Ectodermal cell (in vitro differentiated cells): ENCODE results near the gene GPSM3.
"Not testable (repeated sequence)": the region's sequence is repeated elsewhere in the genome, so short reads cannot be mapped to it uniquely, and the experiment has no call there.

Source experiments
- H3K27ac ChIP-seq: 2 replicates; pipeline ENCODE4 v1.7.0; 2013; ENCODE audit warnings: mild to moderate bottlenecking, low read depth, low read length; ENCODE audit not compliant: insufficient read depth, poor library complexity, severe bottlenecking
- H3K27me3 ChIP-seq: 2 replicates; pipeline ENCODE4 v1.7.0; 2013; ENCODE audit warnings: mild to moderate bottlenecking, low read length; ENCODE audit not compliant: insufficient read depth, control insufficient read depth, poor library complexity, severe bottlenecking
- H3K36me3 ChIP-seq: one replicate; pipeline ENCODE4 v1.7.0; 2013; ENCODE audit warnings: low read length; ENCODE audit not compliant: control insufficient read depth, insufficient read depth
- H3K4me1 ChIP-seq: one replicate; pipeline ENCODE4 v1.7.0; 2013; ENCODE audit warnings: low read length; ENCODE audit not compliant: control insufficient read depth, insufficient read depth
- H3K4me3 ChIP-seq: 2 replicates; pipeline ENCODE4 v1.7.0; 2013; ENCODE audit warnings: low read depth, low read length, control low read depth; ENCODE audit not compliant: insufficient read depth
- H3K9me3 ChIP-seq: 2 replicates; pipeline ENCODE4 v1.7.0; 2013; ENCODE audit warnings: mild to moderate bottlenecking, low read length, moderate library complexity; ENCODE audit not compliant: control insufficient read depth
- WGBS, 2 experiments: methylation state at CpG; one replicate each; pipeline ENCODE4 v1.1.7; 2013; ENCODE audit warnings: missing lambda C conversion rate in 2 of 2; 5-methylcytosine and 5-hydroxymethylcytosine counted together

GPSM3 gene

GRCh38 chr6:32194825-32195651, 2.6 kb upstream of the GPSM3 start:
- H3K36me3 ChIP-seq = no peaks in the 10 kb centered on the region
- H3K4me3 ChIP-seq = peak overlapping the region; percentile 41
- 19% methylated on average over 15 of the region's 15 CpGs for WGBS, 2 experiments
- no peaks in the 10 kb centered on the region for H3K27me3 ChIP-seq
- H3K9me3 ChIP-seq = no peaks in the 10 kb centered on the region
- H3K27ac ChIP-seq = peak overlapping the region; percentile 90
- H3K4me1 ChIP-seq = peaks cover 32% of the 10 kb centered on the region

DNA sequence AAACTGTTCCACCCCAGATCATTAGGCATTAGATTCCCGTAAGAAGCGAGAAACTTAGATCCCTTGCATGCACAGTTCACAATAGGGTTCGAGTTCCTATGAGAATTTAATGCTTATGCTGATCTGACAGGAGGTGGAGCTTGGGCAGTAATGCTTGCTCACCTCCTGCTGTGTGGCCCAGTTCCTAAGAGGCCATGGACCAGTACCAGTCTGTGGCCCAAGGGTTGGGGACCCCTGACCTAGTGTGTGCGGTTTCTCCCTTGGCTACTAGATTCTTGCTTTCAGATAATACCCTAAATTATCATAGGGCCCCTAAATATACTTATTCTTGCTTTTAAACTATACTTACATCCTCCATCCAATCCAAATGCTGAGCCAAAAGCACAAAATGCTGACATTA, 1.9 kb upstream of the GPSM3 start:
- Histone ChIP-seq H3K27me3 (no peaks in the 10 kb centered on the region), H3K4me3 (no peak overlapping the region), H3K36me3 (no peaks in the 10 kb centered on the region), H3K4me1 (peaks cover 32% of the 10 kb centered on the region), H3K9me3 (no peaks in the 10 kb centered on the region), H3K27ac (no peak overlapping the region)
- WGBS, 2 experiments = 93 to 96% methylated on average over 4 of the region's 4 CpGs

- H3K27ac ChIP-seq, H3K27me3 ChIP-seq, H3K36me3 ChIP-seq, H3K9me3 ChIP-seq, H3K4me3 ChIP-seq: not testable (repeated sequence)
- H3K4me1 ChIP-seq = peaks cover 40% of the 10 kb centered on the region
- 90% methylated on average over 10 to 12 of the region's 13 CpGs for WGBS, 2 experiments
These were observed 653 bp upstream of the GPSM3 start for GRCh38 chr6:32193096-32193495.

DNA sequence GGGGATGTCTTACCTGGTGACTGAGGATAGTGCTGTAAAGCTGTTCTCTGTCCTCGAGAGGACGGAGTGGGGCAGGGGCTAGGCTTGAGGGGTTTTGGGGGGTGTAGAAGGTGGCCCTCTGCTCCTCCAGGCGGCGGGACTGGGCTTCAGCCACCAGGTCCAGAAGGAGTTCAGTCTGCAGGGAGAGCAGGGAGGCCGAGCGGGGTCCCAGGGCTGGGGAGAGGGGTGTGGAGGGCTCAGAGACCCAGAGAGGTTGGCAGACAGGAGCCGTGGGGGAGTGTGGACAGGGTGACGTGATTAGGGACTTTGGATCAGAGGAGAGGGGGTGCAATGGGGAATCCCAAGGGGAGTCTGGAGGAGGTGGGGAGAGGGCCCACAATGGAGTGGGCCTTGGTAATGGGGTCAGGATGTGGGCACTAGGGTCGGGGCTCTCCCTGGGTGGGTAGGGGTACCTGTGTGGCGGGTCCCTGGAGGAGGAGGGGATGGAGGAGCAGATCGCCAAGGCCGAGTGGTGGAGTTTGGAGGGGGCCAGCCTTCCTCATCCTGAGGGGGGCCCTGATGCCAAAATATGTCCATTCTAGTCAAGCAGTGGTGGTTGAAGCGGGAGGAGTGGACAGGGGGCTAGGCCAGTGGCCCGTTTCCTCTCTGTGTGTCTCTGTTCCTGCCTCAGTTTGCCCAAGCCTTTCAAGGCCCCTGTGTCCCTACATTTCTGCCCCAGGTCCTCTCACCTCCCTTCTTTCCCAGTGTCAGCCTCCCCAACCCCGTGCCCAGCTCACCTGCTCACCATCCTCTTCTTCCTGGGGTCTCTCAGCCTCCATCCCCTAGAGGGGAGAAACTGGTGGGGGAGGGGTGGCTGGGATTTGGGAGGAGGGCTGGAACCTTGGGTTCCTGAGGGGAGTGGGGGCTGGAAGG, 491 bp downstream of the GPSM3 start:
- Histone ChIP-seq H3K36me3 (peaks cover 8% of the 10 kb centered on the region), H3K27ac (no peak overlapping the region), H3K4me3 (no peak overlapping the region), H3K9me3 (no peaks in the 10 kb centered on the region), H3K4me1 (peaks cover 39% of the 10 kb centered on the region), H3K27me3 (no peaks in the 10 kb centered on the region)
- 89 to 94% methylated on average over 14 to 15 of the region's 15 CpGs for WGBS, 2 experiments

- no peak overlapping the region for H3K4me3 ChIP-seq
- 87 to 91% methylated on average over 8 of the region's 8 CpGs for WGBS, 2 experiments
These were observed 1.3 kb downstream of the GPSM3 start for GRCh38 chr6:32190911-32191677.

DNA sequence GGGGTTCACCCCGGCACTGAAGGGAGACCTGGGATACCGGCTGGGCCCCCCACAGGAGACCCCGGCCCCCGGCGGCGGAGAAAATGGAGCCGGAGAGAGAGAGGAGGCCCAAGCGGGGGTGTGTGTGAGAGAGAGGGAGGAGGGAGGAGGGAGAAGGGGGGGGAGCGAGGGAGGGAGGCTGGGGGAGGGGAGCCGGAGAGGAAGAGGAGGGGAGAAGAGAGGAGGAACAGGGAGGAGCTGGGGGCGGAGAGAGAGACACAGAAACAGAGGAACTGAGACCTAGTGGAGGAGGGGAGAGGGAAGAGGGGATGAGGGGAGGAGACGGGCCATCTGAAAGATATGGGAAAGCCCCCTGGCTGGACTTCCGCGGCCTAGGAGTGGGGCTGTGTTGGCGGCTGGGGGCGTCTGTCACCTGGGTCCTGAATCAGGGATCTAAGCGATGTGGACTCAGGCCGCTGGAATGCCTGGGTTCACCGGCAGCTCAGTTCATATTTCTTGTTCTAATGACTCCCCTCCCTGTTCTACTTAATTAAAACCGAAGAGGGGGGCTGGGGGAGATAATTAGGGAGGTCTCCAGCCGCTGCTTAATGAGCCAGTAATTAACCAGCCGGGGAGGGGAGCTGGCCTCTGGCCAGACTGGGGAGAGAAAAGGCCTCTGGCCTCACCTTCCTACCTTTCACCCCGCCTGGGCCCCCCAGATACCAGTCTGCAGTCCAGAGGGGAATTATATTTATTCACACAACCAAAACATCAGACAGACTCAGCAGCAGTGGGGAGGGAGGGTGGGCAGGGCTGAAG, 2.2 kb downstream of the GPSM3 start, which contains the start of gene PBX2:
Gene PBX2 (minus strand): TSS at position 149 of the 798 bp plus-strand sequence. CDS start 287 bp downstream, outside the sequence.
- H3K9me3 ChIP-seq = no peaks in the 10 kb centered on the region

More at GRCh38 chr6:32190911-32191677, 1.3 kb downstream of the GPSM3 start:
- H3K36me3 ChIP-seq = peaks cover 12% of the 10 kb centered on the region
- H3K9me3 ChIP-seq = no peaks in the 10 kb centered on the region
- no peak overlapping the region for H3K27ac ChIP-seq
- peaks cover 34% of the 10 kb centered on the region for H3K4me1 ChIP-seq
- no peaks in the 10 kb centered on the region for H3K27me3 ChIP-seq

DNA sequence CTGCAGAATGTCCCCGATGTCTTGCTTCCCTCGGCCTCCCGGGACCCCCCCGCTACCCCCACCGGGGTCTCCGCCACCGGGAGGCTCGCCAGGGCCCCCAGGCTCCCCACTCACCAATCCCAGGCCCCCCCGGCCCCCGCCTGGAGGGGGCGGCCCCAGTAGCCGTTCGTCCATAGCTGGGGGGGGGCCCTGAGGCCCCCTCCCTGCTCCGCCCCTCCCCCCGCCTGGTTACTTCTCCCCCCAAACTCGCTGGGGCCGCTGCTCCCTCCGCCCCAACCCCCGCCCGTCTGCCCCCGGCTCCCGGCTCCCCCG, 2.7 kb downstream of the GPSM3 start:
- H3K4me3 ChIP-seq = peak overlapping the region; percentile 58
- H3K36me3 ChIP-seq = peaks cover 12% of the 10 kb centered on the region
- H3K27ac ChIP-seq = peak overlapping the region; percentile 23
- H3K27me3 ChIP-seq = no peaks in the 10 kb centered on the region
- WGBS, 2 experiments = 7 to 14% methylated on average over 14 of the region's 23 CpGs
- peaks cover 32% of the 10 kb centered on the region for H3K4me1 ChIP-seq
- no peaks in the 10 kb centered on the region for H3K9me3 ChIP-seq

More for the DNA sequence above, 2.2 kb downstream of the GPSM3 start, which contains the start of gene PBX2:
- peak within 1 kb of the TSS; percentile 58 for H3K4me3 ChIP-seq
- H3K4me1 ChIP-seq = peaks cover 34% of the 10 kb centered on the region
- H3K27ac ChIP-seq = peak within 1 kb of the TSS; percentile 44
- no peaks in the 10 kb centered on the region for H3K27me3 ChIP-seq
- H3K36me3 ChIP-seq = peaks cover 12% of the 10 kb centered on the region
- WGBS, 2 experiments = 0 to 2% methylated on average over 16 to 20 of the region's 23 CpGs

GRCh38 chr6:32189069-32189741, 3.2 kb downstream of the GPSM3 start:
- H3K4me3 ChIP-seq = peak overlapping the region; percentile 58
- peaks cover 12% of the 10 kb centered on the region for H3K36me3 ChIP-seq
- no peaks in the 10 kb centered on the region for H3K9me3 ChIP-seq
- peaks cover 30% of the 10 kb centered on the region for H3K4me1 ChIP-seq
- 5 to 10% methylated on average over 10 of the region's 10 CpGs for WGBS, 2 experiments
- no peak overlapping the region for H3K27ac ChIP-seq
- H3K27me3 ChIP-seq = no peaks in the 10 kb centered on the region
